PC-3 (cell line): ENCODE data around the gene ADAMTS17.

Experiments used
- EZH2phosphoT487 ChIP-seq: fragments of 300-600 bp; sonication (generic); IDR thresholded peaks from 2 replicates; pipeline ENCODE4 v1.6.1; 2018; ENCODE audit warnings: mild to moderate bottlenecking, antibody characterized with exemption, low read length, borderline replicate concordance
- TF ChIP-seq, protein P1 (sequence below): fragments of 300-600 bp; sonication (generic); conservative IDR thresholded peaks from 2 replicates; pipeline ENCODE4 v1.5.1; 2017; ENCODE audit warnings: antibody characterized with exemption, low read depth, mild to moderate bottlenecking, low read length

GRCh38 chr15:100140527-100141308, 201.1 kb downstream of the ADAMTS17 start:
- TF ChIP-seq, protein P1, sequence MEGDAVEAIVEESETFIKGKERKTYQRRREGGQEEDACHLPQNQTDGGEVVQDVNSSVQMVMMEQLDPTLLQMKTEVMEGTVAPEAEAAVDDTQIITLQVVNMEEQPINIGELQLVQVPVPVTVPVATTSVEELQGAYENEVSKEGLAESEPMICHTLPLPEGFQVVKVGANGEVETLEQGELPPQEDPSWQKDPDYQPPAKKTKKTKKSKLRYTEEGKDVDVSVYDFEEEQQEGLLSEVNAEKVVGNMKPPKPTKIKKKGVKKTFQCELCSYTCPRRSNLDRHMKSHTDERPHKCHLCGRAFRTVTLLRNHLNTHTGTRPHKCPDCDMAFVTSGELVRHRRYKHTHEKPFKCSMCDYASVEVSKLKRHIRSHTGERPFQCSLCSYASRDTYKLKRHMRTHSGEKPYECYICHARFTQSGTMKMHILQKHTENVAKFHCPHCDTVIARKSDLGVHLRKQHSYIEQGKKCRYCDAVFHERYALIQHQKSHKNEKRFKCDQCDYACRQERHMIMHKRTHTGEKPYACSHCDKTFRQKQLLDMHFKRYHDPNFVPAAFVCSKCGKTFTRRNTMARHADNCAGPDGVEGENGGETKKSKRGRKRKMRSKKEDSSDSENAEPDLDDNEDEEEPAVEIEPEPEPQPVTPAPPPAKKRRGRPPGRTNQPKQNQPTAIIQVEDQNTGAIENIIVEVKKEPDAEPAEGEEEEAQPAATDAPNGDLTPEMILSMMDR: no peak
- TF ChIP-seq EZH2phosphoT487: no peak
